ENCODE results near the gene CX3CL1. TPM values are rescaled to one million over a fixed set of nuclear protein-coding genes. Genes with fewer than 3 reads are reported as not detected.
"Not testable (repeated sequence)": the region's sequence is repeated elsewhere in the genome, so short reads cannot be mapped to it uniquely, and the experiment has no call there.

CX3CL1 gene
- not detected for total RNA-seq

DNA sequence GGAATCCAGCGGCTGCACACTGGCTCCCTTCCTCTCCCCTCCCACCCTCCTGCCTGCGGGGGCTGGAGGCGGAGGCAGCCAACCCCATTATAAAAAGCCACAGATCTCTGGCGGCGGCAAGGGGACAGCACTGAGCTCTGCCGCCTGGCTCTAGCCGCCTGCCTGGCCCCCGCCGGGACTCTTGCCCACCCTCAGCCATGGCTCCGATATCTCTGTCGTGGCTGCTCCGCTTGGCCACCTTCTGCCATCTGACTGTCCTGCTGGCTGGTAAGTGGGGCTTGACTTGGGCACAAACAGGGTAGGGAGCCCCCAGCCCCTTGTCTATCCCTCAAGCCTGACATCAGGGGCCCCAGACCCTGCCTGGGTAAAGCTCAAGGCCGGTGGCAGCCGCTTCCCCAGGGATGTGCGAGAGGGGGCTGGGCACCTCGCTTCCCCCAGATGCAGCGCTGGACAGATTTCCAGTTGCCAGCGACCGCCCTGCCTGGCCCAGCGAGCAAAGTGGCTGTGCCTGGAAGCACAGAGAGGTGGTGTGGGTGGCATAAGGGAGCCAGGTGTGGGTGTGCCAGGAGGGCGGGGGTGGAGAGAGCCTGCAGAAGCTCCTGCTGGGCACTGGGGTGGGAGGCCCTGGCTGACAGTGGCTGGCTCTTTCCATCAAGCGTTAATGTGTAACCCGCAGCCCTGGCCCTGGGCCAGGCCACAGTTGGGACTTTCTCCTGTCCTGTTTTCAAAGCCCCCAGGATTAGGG lies at the start of gene CX3CL1:
CX3CL1 (plus strand) TSS at position 119 of the 745 bp plus-strand sequence; CDS start at position 198, 79 bp downstream.
- intact Hi-C loops (cut with micrococcal nuclease) = no loop called here
- H3K9me3 Mint-ChIP-seq = no peaks in the 10 kb centered on the region
- peaks cover 5% of the 10 kb centered on the region for H3K4me1 Mint-ChIP-seq (ENCODE audit: low read depth)
- no peaks in the 10 kb centered on the region for H3K36me3 Mint-ChIP-seq (ENCODE audit: low read depth)
- CTCF ChIA-PET = interaction anchor here (0.8 kb wide), 1 partner anchor 13 kb away, joined by 3 read pairs; no protein-coding TSS in a partner anchor
- H3K27ac Mint-ChIP-seq = no peak within 1 kb of the TSS
- DNase-seq = no peak
- peaks cover 2% of the 10 kb centered on the region for H3K27me3 Mint-ChIP-seq (ENCODE audit: low read depth)
- no peak within 1 kb of the TSS for H3K4me3 Mint-ChIP-seq

DNA sequence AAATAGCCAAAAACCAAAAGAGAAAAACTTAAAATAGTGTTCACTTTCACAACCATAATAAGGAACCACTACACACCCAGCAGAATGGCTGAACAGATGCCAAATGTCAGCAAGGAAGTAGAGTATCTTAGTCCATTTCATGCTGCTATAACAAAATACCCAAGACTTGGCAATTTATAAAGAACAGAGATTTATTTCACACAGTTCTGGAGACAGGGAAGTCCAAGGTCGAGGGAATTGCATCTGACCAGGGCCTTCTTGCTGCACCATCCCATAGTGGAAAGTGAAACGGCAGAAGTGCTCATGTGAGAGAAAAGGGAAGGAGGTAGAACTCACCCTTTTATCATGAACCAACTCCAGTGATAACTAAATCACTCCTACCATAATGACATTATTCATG lies 47.5 kb upstream of the CX3CL1 start:
- intact Hi-C loops (cut with micrococcal nuclease) = no loop called here
- Mint-ChIP-seq H3K27me3 (ENCODE audit: low read depth) (no peaks in the 10 kb centered on the region), H3K27ac (no peak overlapping the region), H3K4me3 (no peak overlapping the region), H3K36me3 (ENCODE audit: low read depth) (no peaks in the 10 kb centered on the region), H3K4me1 (ENCODE audit: low read depth) (peaks cover under 1% of the 10 kb centered on the region), H3K9me3 (no peaks in the 10 kb centered on the region)
- no peak for DNase-seq
- CTCF ChIA-PET = no interaction called here

DNA sequence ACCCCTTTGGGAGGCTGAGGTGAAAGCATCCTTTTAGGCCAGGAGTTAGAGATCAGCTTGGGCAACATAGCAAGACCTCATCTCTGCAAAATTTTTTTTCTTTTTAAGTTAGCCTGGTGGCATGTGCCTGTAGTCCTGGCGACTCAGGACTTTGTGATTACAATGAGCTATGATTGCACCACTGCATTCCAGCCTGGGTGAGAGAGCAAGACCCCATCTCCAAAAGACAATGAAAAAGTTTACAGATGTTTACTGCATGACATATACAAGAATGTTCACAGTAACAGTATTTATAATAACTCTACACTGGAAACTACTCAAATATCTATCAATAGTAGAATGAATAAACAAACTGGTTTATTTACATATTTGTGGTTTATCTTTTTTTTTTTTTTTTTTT lies 46.8 kb upstream of the CX3CL1 start:
- CTCF ChIA-PET = interaction anchor here (0.7 kb wide), 1 partner anchor 92 kb away, joined by 3 read pairs; no protein-coding TSS in a partner anchor
- Mint-ChIP-seq H3K27me3 (ENCODE audit: low read depth) (no peaks in the 10 kb centered on the region), H3K4me3 (no peak overlapping the region), H3K4me1 (ENCODE audit: low read depth) (peaks cover 3% of the 10 kb centered on the region), H3K9me3 (no peaks in the 10 kb centered on the region), H3K36me3 (ENCODE audit: low read depth) (no peaks in the 10 kb centered on the region), H3K27ac (no peak overlapping the region)
- no peak for DNase-seq
- intact Hi-C loops (cut with micrococcal nuclease) = no loop called here

DNA sequence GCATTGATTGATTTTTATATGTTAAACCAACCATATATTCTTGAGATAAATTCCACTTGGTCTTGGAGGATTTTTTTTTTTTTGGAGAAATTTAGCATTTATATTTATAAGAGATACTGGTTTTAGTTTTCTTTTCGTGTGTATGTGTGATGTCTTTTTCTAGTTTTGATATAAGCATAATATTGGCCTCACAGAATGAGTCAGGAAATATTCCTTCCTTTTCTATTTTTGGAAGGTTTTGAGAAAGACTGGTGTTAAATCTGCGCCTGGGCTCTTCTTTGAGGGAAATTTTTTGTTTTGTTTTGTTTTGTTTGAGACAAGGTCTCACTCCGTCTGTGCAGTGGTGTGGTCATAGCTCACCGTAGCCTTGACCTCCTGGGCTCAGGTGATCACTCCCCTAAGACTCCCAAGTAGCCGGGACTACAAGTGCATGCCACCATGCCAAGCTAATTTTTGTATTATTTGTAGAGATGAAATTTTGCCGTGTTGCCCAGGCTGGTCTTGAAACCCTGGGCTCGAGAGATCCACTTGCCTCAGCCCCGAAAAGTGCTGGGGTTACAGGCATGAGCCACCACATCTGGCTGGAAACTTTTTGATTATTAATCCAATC lies 42.5 kb upstream of the CX3CL1 start:
- no peak for DNase-seq
- CTCF ChIA-PET = interaction anchor here (0.6 kb wide), 1 partner anchor 13 kb away, joined by 3 read pairs; no protein-coding TSS in a partner anchor
- no peaks in the 10 kb centered on the region for H3K27me3 Mint-ChIP-seq (ENCODE audit: low read depth)
- no peaks in the 10 kb centered on the region for H3K36me3 Mint-ChIP-seq (ENCODE audit: low read depth)
- no peak overlapping the region for H3K27ac Mint-ChIP-seq
- H3K4me3 Mint-ChIP-seq = no peak overlapping the region
- peaks cover 3% of the 10 kb centered on the region for H3K4me1 Mint-ChIP-seq (ENCODE audit: low read depth)
- intact Hi-C loops (cut with micrococcal nuclease) = no loop called here
- H3K9me3 Mint-ChIP-seq = peaks cover 4% of the 10 kb centered on the region

DNA sequence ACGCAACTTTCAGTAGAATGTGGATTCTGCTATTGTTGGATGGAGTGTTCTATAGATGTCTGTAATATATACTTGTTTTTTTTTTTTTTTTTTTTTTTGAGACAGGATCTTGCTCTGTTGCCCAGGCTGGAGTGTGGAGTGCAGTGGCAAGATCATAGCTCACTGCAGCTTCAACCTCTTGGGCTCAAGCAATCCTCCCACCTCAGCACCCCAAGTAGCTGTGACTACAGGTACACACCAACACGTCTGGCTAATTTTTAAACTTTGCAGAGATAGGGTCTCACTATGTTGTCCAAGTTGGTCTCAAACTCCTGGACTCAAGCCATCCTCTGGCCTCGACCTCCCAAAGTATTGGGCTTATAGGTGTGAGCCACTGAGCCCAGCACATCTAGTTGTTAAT lies 40.9 kb upstream of the CX3CL1 start:
- H3K27me3 Mint-ChIP-seq (ENCODE audit: low read depth) = no peaks in the 10 kb centered on the region
- H3K4me1 Mint-ChIP-seq (ENCODE audit: low read depth) = peaks cover 3% of the 10 kb centered on the region
- no peak overlapping the region for H3K4me3 Mint-ChIP-seq
- CTCF ChIA-PET = interaction anchor here (1.3 to 1.5 kb wide), 2 partner anchors 86 to 87 kb away, joined by 3 read pairs; no protein-coding TSS in a partner anchor
- H3K9me3 Mint-ChIP-seq = peaks cover 4% of the 10 kb centered on the region
- intact Hi-C loops (cut with micrococcal nuclease) = no loop called here
- H3K27ac Mint-ChIP-seq = no peak overlapping the region
- DNase-seq = no peak
- no peaks in the 10 kb centered on the region for H3K36me3 Mint-ChIP-seq (ENCODE audit: low read depth)

DNA sequence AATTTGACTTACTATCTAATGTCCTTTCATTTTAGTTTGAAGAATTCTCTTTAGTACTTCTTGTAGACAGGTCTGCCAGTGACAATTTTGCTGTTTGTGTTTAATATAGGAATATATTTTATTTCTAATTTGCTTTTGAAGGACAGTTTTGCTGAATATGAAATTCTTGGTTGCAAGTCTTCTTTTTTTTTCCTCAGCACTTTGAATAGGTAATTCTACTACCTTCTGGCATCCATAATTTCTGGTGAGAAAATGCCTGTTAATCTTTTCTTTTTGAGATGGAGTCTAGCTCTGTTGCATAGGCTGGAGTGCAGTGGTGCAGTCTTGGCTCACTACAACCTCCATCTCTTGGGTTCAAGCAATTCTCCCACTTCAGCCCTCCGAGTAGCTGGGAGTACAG lies 38.9 kb upstream of the CX3CL1 start:
- peaks cover 3% of the 10 kb centered on the region for H3K4me1 Mint-ChIP-seq (ENCODE audit: low read depth)
- no peaks in the 10 kb centered on the region for H3K27me3 Mint-ChIP-seq (ENCODE audit: low read depth)
- no peak overlapping the region for H3K4me3 Mint-ChIP-seq
- peaks cover 4% of the 10 kb centered on the region for H3K9me3 Mint-ChIP-seq
- CTCF ChIA-PET = no interaction called here
- no peak for DNase-seq
- no peaks in the 10 kb centered on the region for H3K36me3 Mint-ChIP-seq (ENCODE audit: low read depth)
- H3K27ac Mint-ChIP-seq = no peak overlapping the region
- intact Hi-C loops (cut with micrococcal nuclease) = no loop called here

DNA sequence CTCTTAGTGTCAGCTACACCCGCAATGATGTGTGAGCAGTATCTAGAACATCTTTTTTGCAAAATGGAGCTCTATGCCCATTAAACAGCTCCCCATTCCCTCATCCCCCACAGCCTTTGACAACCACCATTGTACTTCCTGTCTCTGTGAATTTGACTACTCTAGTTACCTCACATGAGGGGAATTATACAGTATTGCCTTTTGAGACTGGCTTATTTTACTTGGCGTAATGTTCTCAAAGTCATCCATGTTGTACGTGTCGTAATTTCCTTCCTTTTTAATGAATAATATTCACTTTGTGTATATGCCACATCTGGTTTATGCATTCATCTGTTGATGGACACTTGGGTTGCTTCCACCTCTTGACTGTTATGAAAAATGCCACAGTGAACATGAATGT lies 36.9 kb upstream of the CX3CL1 start:
- CTCF ChIA-PET = no interaction called here

DNA sequence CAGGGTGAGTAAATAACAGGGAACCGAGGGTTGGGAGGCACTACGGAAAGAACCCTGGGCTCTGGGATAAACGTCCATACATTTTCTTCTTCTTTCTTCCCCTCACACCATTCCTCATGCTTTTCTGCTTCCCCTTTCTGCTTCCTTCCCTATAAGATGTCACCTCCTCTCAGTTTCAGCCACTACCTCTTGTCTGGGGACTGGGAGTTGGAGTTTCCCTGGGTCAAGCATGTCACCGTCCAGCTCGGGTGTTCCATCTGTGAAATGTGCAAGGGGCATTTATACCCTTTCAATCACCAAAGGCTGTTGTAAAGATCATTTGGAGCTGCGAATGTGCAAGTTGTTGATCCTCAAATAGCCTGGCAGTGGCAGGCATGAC lies 31.2 kb upstream of the CX3CL1 start:
- intact Hi-C loops (cut with micrococcal nuclease) = no loop called here
- no peak for DNase-seq
- H3K9me3 Mint-ChIP-seq = no peaks in the 10 kb centered on the region
- no peak overlapping the region for H3K27ac Mint-ChIP-seq
- H3K4me1 Mint-ChIP-seq (ENCODE audit: low read depth) = peaks cover 13% of the 10 kb centered on the region
- CTCF ChIA-PET = no interaction called here
- no peak overlapping the region for H3K4me3 Mint-ChIP-seq
- H3K36me3 Mint-ChIP-seq (ENCODE audit: low read depth) = no peaks in the 10 kb centered on the region
- peaks cover 8% of the 10 kb centered on the region for H3K27me3 Mint-ChIP-seq (ENCODE audit: low read depth)

More for the DNA sequence above, 36.9 kb upstream of the CX3CL1 start:
- Mint-ChIP-seq H3K4me1 (ENCODE audit: low read depth) (peaks cover 5% of the 10 kb centered on the region), H3K4me3 (no peak overlapping the region), H3K27me3 (ENCODE audit: low read depth) (no peaks in the 10 kb centered on the region), H3K36me3 (ENCODE audit: low read depth) (no peaks in the 10 kb centered on the region), H3K9me3 (peaks cover 4% of the 10 kb centered on the region), H3K27ac (no peak overlapping the region)
- intact Hi-C loops (cut with micrococcal nuclease) = no loop called here
- DNase-seq = no peak

DNA sequence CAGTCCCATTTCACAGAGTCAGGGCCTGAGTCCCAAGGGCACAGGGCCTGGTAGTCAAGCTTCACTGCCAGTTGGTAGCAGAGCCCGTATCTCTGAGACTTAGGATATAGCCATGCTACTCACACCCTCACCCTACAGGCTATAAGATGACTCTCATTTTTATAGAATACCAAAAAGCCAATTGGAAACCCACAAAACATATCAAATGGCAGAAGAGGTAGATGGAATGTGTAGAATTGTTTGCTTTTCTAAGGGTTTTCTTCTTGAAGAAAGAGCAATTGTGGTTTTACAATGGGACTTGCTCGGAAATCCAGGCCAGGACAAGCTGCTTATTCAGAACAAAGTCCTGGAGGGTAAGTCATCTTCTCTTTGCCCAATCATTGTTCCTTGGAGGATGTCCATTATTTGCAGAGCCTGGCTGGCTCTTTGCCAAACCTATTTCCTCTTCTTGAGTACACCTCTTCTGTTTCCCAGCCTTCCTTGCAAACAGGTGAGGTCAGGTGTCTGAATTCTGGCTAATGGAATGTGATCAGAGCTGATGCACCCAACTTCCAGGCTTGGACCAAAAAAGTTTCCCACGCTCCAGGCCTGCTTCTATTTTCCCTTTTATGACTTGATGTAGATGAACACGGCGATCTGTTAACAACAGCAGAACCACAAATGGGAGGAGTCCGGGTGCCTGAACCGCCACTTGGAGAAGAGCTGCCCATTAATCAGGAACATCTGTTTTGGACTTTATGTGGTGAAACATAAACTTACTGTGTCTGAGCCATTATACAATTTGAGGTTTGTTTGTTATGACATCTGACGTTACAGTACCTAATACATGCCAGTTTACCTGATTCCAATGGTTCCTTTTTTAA lies 30.6 kb upstream of the CX3CL1 start:
- no peaks in the 10 kb centered on the region for H3K36me3 Mint-ChIP-seq (ENCODE audit: low read depth)
- H3K4me3 Mint-ChIP-seq = no peak overlapping the region
- no peaks in the 10 kb centered on the region for H3K9me3 Mint-ChIP-seq
- H3K27me3 Mint-ChIP-seq (ENCODE audit: low read depth) = peaks cover 8% of the 10 kb centered on the region
- CTCF ChIA-PET = interaction anchor here (0.6 kb wide), 1 partner anchor 12 kb away, joined by 3 read pairs; no protein-coding TSS in a partner anchor
- H3K4me1 Mint-ChIP-seq (ENCODE audit: low read depth) = peaks cover 13% of the 10 kb centered on the region
- DNase-seq = no peak
- intact Hi-C loops (cut with micrococcal nuclease) = no loop called here
- no peak overlapping the region for H3K27ac Mint-ChIP-seq

DNA sequence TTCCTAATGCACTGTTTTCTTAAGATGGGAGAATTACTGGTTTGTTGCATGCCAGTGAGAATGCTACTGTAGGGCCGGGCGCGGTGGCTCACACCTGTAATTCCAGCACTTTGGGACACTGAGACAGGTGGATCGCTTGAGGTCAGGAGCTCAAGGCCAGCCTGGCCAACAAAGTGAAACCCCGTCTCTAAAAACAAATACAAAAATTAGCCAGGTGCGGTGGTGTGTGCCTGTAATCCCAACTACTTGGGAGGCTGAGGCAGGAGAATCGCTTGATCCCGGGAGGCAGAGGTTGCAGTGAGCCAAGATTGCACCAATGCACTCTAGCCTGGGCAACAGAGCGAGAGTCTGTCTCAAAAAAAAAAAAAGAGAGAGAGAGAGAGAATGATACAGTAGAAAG lies 29.7 kb upstream of the CX3CL1 start:
- H3K4me3 Mint-ChIP-seq; intact Hi-C loops (cut with micrococcal nuclease); DNase-seq; H3K36me3 Mint-ChIP-seq (ENCODE audit: low read depth); H3K9me3 Mint-ChIP-seq; H3K27ac Mint-ChIP-seq: not testable (repeated sequence)
- H3K4me1 Mint-ChIP-seq (ENCODE audit: low read depth) = peaks cover 13% of the 10 kb centered on the region
- peaks cover 14% of the 10 kb centered on the region for H3K27me3 Mint-ChIP-seq (ENCODE audit: low read depth)
- CTCF ChIA-PET = interaction anchor here (0.6 kb wide), 1 partner anchor 12 kb away, joined by 3 read pairs; no protein-coding TSS in a partner anchor

DNA sequence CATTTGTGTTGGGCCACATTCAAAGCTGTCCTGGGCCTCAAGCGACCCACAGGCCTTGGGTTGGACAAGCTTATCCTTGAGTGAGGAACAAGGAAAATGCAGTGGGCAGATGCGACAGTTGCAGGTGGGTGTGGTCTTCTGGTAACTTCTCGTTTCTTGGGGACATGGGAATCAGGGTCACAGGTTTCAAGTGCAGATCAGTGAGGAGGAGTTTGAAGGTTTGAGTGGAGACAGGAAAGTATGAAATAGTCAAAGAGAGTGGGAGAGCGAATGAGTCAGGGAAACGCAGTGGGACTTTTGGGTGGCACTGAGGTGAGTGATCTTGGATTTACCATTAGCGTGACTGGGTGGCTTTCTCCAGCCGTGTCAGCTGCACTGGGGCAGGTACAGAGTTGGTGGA lies 29.1 kb upstream of the CX3CL1 start:
- Mint-ChIP-seq H3K4me3 (no peak overlapping the region), H3K4me1 (ENCODE audit: low read depth) (peaks cover 13% of the 10 kb centered on the region), H3K36me3 (ENCODE audit: low read depth) (no peaks in the 10 kb centered on the region), H3K27ac (no peak overlapping the region), H3K27me3 (ENCODE audit: low read depth) (peaks cover 15% of the 10 kb centered on the region), H3K9me3 (no peaks in the 10 kb centered on the region)
- DNase-seq = no peak
- intact Hi-C loops (cut with micrococcal nuclease) = no loop called here
- CTCF ChIA-PET = no interaction called here

DNA sequence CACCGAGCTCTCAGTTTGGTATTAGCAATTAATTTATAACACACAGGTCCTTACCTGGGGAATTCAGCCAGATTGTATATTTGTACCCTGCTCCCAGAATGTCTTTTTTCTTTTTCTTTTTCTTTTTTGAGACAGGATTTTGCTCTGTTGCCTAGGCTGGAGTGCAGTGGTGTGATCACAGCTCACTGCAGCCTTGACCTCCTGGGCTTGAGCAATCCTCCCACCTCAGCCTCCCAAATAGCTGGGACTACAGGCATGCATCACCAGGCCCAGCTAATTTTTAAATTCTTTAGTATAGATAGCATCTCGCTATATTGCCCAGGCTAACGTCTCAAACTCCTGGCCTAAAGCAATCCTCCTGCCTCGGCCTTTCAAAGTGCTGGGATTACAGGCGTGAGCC lies 28.2 kb upstream of the CX3CL1 start:
- DNase-seq; H3K9me3 Mint-ChIP-seq; H3K27ac Mint-ChIP-seq; H3K36me3 Mint-ChIP-seq (ENCODE audit: low read depth); CTCF ChIA-PET; H3K4me3 Mint-ChIP-seq; intact Hi-C loops (cut with micrococcal nuclease): not testable (repeated sequence)
- peaks cover 19% of the 10 kb centered on the region for H3K4me1 Mint-ChIP-seq (ENCODE audit: low read depth)
- H3K27me3 Mint-ChIP-seq (ENCODE audit: low read depth) = peaks cover 23% of the 10 kb centered on the region
